ENCODE measurements around the gene CCDC8. TPM values are rescaled to one million over a fixed set of nuclear protein-coding genes. Genes with fewer than 3 reads are reported as not detected.

The CCDC8 gene
- total RNA-seq, 1 experiment from 2014 or later = 27.5 TPM

DNA sequence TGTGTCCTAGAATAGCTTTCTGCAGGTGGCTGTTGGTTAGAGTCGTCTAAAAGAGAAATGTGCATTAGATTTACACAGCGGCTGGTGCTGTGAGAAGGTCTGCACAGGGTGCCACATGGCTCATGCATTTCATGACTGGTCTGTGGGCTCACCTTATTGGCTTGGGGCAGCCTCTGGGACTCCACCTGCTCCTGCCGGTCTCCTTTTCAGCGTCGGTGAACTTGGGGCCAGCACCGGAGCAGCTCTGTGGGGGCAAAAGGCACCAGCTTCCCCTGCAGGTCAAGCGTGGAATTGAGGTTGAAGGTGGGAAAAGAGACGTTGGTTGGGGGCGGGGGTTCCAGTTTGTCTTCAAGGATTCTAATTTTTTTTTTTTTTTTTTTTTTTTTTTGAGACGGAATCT is 18.5 kb upstream of the CCDC8 start:
- H3K36me3 Mint-ChIP-seq (ENCODE audit: insufficient read depth in 1 of 3, low read depth in 3 of 3) = no peaks in the 10 kb centered on the region
- no peak overlapping the region for H2BK120ac ChIP-seq (ENCODE audit: low read depth, low read length, poor library complexity, severe bottlenecking)
- H2BK12ac ChIP-seq (ENCODE audit: insufficient read length, low read depth, low read length) = no peak overlapping the region
- no peak overlapping the region for H3K23ac ChIP-seq (ENCODE audit: insufficient read length, low read depth, low read length)
- TF ChIP-seq, protein P1, sequence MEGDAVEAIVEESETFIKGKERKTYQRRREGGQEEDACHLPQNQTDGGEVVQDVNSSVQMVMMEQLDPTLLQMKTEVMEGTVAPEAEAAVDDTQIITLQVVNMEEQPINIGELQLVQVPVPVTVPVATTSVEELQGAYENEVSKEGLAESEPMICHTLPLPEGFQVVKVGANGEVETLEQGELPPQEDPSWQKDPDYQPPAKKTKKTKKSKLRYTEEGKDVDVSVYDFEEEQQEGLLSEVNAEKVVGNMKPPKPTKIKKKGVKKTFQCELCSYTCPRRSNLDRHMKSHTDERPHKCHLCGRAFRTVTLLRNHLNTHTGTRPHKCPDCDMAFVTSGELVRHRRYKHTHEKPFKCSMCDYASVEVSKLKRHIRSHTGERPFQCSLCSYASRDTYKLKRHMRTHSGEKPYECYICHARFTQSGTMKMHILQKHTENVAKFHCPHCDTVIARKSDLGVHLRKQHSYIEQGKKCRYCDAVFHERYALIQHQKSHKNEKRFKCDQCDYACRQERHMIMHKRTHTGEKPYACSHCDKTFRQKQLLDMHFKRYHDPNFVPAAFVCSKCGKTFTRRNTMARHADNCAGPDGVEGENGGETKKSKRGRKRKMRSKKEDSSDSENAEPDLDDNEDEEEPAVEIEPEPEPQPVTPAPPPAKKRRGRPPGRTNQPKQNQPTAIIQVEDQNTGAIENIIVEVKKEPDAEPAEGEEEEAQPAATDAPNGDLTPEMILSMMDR (conservative IDR thresholded peaks at IDR 0.05) = peak; percentile 60
- no peaks in the 10 kb centered on the region for H3K79me2 ChIP-seq (ENCODE audit: insufficient read depth, low read length)
- no peak overlapping the region for H3K18ac ChIP-seq (ENCODE audit: insufficient read length, low read depth, low read length)
- no peak overlapping the region for H3K4ac ChIP-seq (ENCODE audit: low read depth, low read length)
- no CpG with 5 or more reads among the region's 10 CpGs for WGBS (ENCODE audit: extremely low coverage, insufficient read length, low lambda C conversion rate)
- no peaks in the 10 kb centered on the region for H3K4me1 ChIP-seq (ENCODE audit: insufficient read depth, low read length)
- no peak overlapping the region for H2BK20ac ChIP-seq (ENCODE audit: low read depth, low read length, poor library complexity, severe bottlenecking)
- no peak overlapping the region for H3K4me3 Mint-ChIP-seq
- peak; percentile 77 for DNase-seq
- H3K23me2 ChIP-seq (ENCODE audit: insufficient read length, low read depth, low read length, poor library complexity, severe bottlenecking) = peaks cover 10% of the 10 kb centered on the region
- no peak overlapping the region for H2AK5ac ChIP-seq (ENCODE audit: insufficient read length, low read length)
- H3K27me3 ChIP-seq (ENCODE audit: insufficient read depth, low read length) = no peaks in the 10 kb centered on the region; the same call in none of the 2 replicates
- H2BK15ac ChIP-seq (ENCODE audit: low read depth, low read length) = no peak overlapping the region
- H3K79me1 ChIP-seq (ENCODE audit: insufficient read depth, low read depth, low read length, poor library complexity, severe bottlenecking) = no peaks in the 10 kb centered on the region
- H3K14ac ChIP-seq (ENCODE audit: insufficient read depth, low read length) = no peak overlapping the region
- H4K8ac ChIP-seq (replicated peaks; ENCODE audit: insufficient read length, low read depth, low read length) = no peak overlapping the region
- H3T11ph ChIP-seq (ENCODE audit: low read length) = no peak overlapping the region
- no peak overlapping the region for H4K5ac ChIP-seq (ENCODE audit: insufficient read length, low read depth, low read length)
- H3K27ac Mint-ChIP-seq = no peak overlapping the region
- H3K4me1 Mint-ChIP-seq = peaks cover 17 to 30% of the 10 kb centered on the region in 2 experiments
- no peak overlapping the region for H3K9ac ChIP-seq (ENCODE audit: extremely low read depth, insufficient read length, low read length)
- H4K91ac ChIP-seq (ENCODE audit: insufficient read length, low read depth, low read length) = no peak overlapping the region
- H2BK5ac ChIP-seq (ENCODE audit: insufficient read length, low read length) = no peak overlapping the region
- H4K20me1 ChIP-seq (ENCODE audit: control insufficient read depth, insufficient read depth, insufficient read length) = no peaks in the 10 kb centered on the region
- no peak overlapping the region for H2AFZ ChIP-seq (ENCODE audit: low read length)
- H3K9me3 ChIP-seq (ENCODE audit: control insufficient read depth, low read depth, low read length) = no peaks in the 10 kb centered on the region
- H3K27ac ChIP-seq (ENCODE audit: insufficient read length, low read depth, low read length) = no peak overlapping the region
- H3K27me3 Mint-ChIP-seq (ENCODE audit: low read depth) = peaks cover 28% of the 10 kb centered on the region
- no peaks in the 10 kb centered on the region; a peak in 1 of 5 replicates for H3K9me3 Mint-ChIP-seq
- H3K4me2 ChIP-seq (ENCODE audit: insufficient read depth, insufficient read length, low read length) = no peak overlapping the region
- no peak overlapping the region for H3K56ac ChIP-seq (ENCODE audit: insufficient read length, low read depth, low read length)
